A549 treated with GW870086 at 1 μM for 4 hours (cell line): ENCODE measurements around the gene CLDN11. TPM values are rescaled to one million over a fixed set of nuclear protein-coding genes. Genes with fewer than 3 reads are reported as not detected.

Experiments used
- total RNA-seq: library from RNA; stranded (reverse); fragments of 200-300 nt; extraction: Qiagen RNA extraction; gene quantifications from 5 replicates; pipeline ENCODE4 v1.2.3, GENCODE V29; 2022; ENCODE audit warnings: low read depth

Gene CLDN11
- 0.17 to 0.32 TPM (median 0.28 TPM) in 4 of 5 replicates, not detected in the other for total RNA-seq

GRCh38 chr3:170418422-170419398 is at the start of gene CLDN11:
Gene CLDN11, plus strand, starts transcription at chr3:170418868. Its CDS starts 199 bp downstream, at chr3:170419067.

Other genes with a start within 250 kb of the CLDN11 start
- gene PHC3, start 237.1 kb upstream of the CLDN11 start, total RNA-seq: 8.9 to 17.6 TPM (median 15.0 TPM) in 5 replicates
- gene PRKCI, start 196.4 kb upstream of the CLDN11 start, total RNA-seq: 14.6 to 19.6 TPM (median 16.4 TPM) in 5 replicates
- gene SKIL, start 61.2 kb upstream of the CLDN11 start, total RNA-seq: 15.8 to 34.2 TPM (median 29.9 TPM) in 5 replicates
- gene SLC7A14, start 167.2 kb downstream of the CLDN11 start, total RNA-seq: 0.01 TPM in 1 of 5 replicates, not detected in the others